ENCODE measurements around the gene LCK. TPM values are rescaled to one million over a fixed set of nuclear protein-coding genes. Genes with fewer than 3 reads are reported as not detected.

Gene LCK
- polyA plus RNA-seq, 1 of the 3 experiments (the other 2 are of a cell fraction), result not detected

DNA sequence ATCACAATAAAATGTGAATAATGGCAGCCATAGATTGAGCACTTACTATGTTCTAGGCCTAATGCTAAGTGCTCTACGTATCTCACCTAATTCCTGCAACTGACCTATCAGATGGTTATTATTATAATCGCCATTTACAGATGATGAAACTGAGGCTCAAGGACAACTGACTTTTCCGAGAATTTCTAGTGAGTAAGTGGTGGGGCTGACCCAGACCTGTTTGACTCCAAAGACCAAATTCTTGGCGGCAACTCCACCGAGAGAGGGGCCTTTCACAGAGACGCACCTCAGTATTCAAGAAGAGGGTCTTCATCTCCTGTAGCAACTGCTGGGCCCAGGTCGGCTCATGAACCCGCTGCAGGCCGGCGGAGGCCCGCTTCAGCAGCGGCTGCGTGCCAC, 29.5 kb upstream of the LCK start:
- Histone ChIP-seq H2AFZ (ENCODE audit: low read depth) (peak overlapping the region; percentile 89), H3K9me3 (no peaks in the 10 kb centered on the region), H4K20me1 (ENCODE audit: insufficient read depth) (no peaks in the 10 kb centered on the region), H3K27ac (ENCODE audit: low read depth in 2 of 2, low read length in 1 of 2) (peak overlapping the region; percentile 79 to 83), H3K4me2 (peak overlapping the region; percentile 90), H3K4me1 (ENCODE audit: control insufficient read depth in 1 of 2, insufficient read depth in 2 of 2, low read depth in 1 of 2, low read length in 1 of 2) (peaks cover 8 to 17% of the 10 kb centered on the region in 2 experiments; a peak in 3 of 4 replicates), H3K9me2 (no peaks in the 10 kb centered on the region), H3K36me3 (replicated peaks in 1 of 2; ENCODE audit: control insufficient read depth in 1 of 2, insufficient read depth in 2 of 2, low read length in 1 of 2) (peaks cover 23 to 30% of the 10 kb centered on the region in 2 experiments), H3K4me3 (ENCODE audit: low read depth in 2 of 2, low read length in 1 of 2) (peak overlapping the region; percentile 59 to 79), H3F3A (replicated peaks; ENCODE audit: insufficient read depth) (no peaks in the 10 kb centered on the region), H3K27me3 (ENCODE audit: insufficient read depth) (no peaks in the 10 kb centered on the region), H3K9ac (peak overlapping the region; percentile 99), H3K79me2 (ENCODE audit: insufficient read depth) (peaks cover 66% of the 10 kb centered on the region)
- DNase-seq, result no peak
- TF ChIP-seq, protein P1, sequence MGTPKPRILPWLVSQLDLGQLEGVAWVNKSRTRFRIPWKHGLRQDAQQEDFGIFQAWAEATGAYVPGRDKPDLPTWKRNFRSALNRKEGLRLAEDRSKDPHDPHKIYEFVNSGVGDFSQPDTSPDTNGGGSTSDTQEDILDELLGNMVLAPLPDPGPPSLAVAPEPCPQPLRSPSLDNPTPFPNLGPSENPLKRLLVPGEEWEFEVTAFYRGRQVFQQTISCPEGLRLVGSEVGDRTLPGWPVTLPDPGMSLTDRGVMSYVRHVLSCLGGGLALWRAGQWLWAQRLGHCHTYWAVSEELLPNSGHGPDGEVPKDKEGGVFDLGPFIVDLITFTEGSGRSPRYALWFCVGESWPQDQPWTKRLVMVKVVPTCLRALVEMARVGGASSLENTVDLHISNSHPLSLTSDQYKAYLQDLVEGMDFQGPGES (IDR thresholded peaks at IDR 0.05; ENCODE audit: low read depth, low read length), result no peak
- TF ChIP-seq NRF1 (IDR thresholded peaks at IDR 0.05; ENCODE audit: low read depth, low read length) (no peak), USF1 (IDR thresholded peaks at IDR 0.05; ENCODE audit: borderline replicate concordance, low read depth) (no peak), TAF1 (IDR thresholded peaks at IDR 0.05; ENCODE audit: borderline replicate concordance, low read depth, low read length) (no peak), GABPA (IDR thresholded peaks at IDR 0.05; ENCODE audit: low read depth) (no peak), PBX3 (IDR thresholded peaks at IDR 0.05) (no peak), FOXM1 (IDR thresholded peaks at IDR 0.05; ENCODE audit: low read depth) (no peak), POLR2AphosphoS5 (IDR thresholded peaks at IDR 0.05; ENCODE audit: low read depth, low read length) (no peak), RXRA (IDR thresholded peaks at IDR 0.05; ENCODE audit: borderline replicate concordance, low read depth) (no peak), SIN3A (IDR thresholded peaks at IDR 0.05; ENCODE audit: borderline replicate concordance, low read depth, low read length) (no peak), CHD2 (IDR thresholded peaks at IDR 0.05; ENCODE audit: low read length, partially characterized antibody) (no peak), SMC3 (IDR thresholded peaks at IDR 0.05; ENCODE audit: low read depth, low read length) (no peak), FOXJ3 (CRISPR knock-in tag; IDR thresholded peaks at IDR 0.05) (no peak), ELF1 (IDR thresholded peaks at IDR 0.05) (no peak), TCF12 (IDR thresholded peaks at IDR 0.05) (no peak)
- TF ChIP-seq, protein P2, sequence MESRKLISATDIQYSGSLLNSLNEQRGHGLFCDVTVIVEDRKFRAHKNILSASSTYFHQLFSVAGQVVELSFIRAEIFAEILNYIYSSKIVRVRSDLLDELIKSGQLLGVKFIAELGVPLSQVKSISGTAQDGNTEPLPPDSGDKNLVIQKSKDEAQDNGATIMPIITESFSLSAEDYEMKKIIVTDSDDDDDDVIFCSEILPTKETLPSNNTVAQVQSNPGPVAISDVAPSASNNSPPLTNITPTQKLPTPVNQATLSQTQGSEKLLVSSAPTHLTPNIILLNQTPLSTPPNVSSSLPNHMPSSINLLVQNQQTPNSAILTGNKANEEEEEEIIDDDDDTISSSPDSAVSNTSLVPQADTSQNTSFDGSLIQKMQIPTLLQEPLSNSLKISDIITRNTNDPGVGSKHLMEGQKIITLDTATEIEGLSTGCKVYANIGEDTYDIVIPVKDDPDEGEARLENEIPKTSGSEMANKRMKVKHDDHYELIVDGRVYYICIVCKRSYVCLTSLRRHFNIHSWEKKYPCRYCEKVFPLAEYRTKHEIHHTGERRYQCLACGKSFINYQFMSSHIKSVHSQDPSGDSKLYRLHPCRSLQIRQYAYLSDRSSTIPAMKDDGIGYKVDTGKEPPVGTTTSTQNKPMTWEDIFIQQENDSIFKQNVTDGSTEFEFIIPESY (IDR thresholded peaks at IDR 0.05; ENCODE audit: borderline replicate concordance, low read depth), result no peak
- TF ChIP-seq, protein P3, sequence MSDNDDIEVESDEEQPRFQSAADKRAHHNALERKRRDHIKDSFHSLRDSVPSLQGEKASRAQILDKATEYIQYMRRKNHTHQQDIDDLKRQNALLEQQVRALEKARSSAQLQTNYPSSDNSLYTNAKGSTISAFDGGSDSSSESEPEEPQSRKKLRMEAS (IDR thresholded peaks at IDR 0.05; ENCODE audit: low read depth), result no peak
- POLR2A ChIA-PET, result interaction anchor here (1.4 kb wide), 1 partner anchor 9 kb away, joined by 3 read pairs; no protein-coding TSS in a partner anchor
- CTCF ChIA-PET, result interaction anchor here (4.3 kb wide), 1 partner anchor 18 kb away, joined by 20 read pairs; no protein-coding TSS in a partner anchor
- 8% methylated on average over 6 of the region's 13 CpGs for WGBS (ENCODE audit: low lambda C conversion rate)

All from SK-N-SH (cell line).